HG03159 (cell line): ENCODE measurements around the gene RIMBP2.

ENCODE experiments used
- ATAC-seq: cut with Tn5 transposase; IDR thresholded peaks from one replicate; pipeline ENCODE4 v1.9.1; 2021; ENCODE audit warnings: mild to moderate bottlenecking, moderate library complexity; ENCODE audit not compliant: unreplicated experiment

RIMBP2 gene

GRCh38 chr12:130520784-130521183 lies 195.3 kb downstream of the RIMBP2 start:
- no peak for ATAC-seq

- ATAC-seq = no peak
These were observed 198.5 kb downstream of the RIMBP2 start for GRCh38 chr12:130517588-130517987.

- ATAC-seq = no peak
These were observed 201.9 kb downstream of the RIMBP2 start for GRCh38 chr12:130514149-130514551.

- ATAC-seq = no peak
These were observed 202.5 kb downstream of the RIMBP2 start for GRCh38 chr12:130513556-130513955.

GRCh38 chr12:130511285-130511684 lies 204.8 kb downstream of the RIMBP2 start:
- ATAC-seq = no peak

- no peak for ATAC-seq
These were observed 206.6 kb downstream of the RIMBP2 start for GRCh38 chr12:130509454-130509853.

GRCh38 chr12:130508847-130509246 lies 207.3 kb downstream of the RIMBP2 start:
- no peak for ATAC-seq

GRCh38 chr12:130508318-130508717 lies 207.8 kb downstream of the RIMBP2 start:
- ATAC-seq = no peak

- no peak for ATAC-seq
These were observed 209.3 kb downstream of the RIMBP2 start for GRCh38 chr12:130506844-130507243.

GRCh38 chr12:130504840-130505175 lies 211.3 kb downstream of the RIMBP2 start:
- no peak for ATAC-seq

GRCh38 chr12:130504110-130504839 lies 211.8 kb downstream of the RIMBP2 start:
- ATAC-seq = no peak

- no peak for ATAC-seq
These were observed 214.3 kb downstream of the RIMBP2 start for GRCh38 chr12:130501821-130502220.

- no peak for ATAC-seq
These were observed 215.2 kb downstream of the RIMBP2 start for GRCh38 chr12:130500835-130501330.

- ATAC-seq = no peak
These were observed 216.6 kb downstream of the RIMBP2 start for GRCh38 chr12:130499474-130499873.

GRCh38 chr12:130498589-130499385 lies 217.3 kb downstream of the RIMBP2 start:
- ATAC-seq = no peak

- ATAC-seq = no peak
These were observed 218.1 kb downstream of the RIMBP2 start for GRCh38 chr12:130497991-130498390.

GRCh38 chr12:130497321-130497720 lies 218.8 kb downstream of the RIMBP2 start:
- ATAC-seq = no peak

- ATAC-seq = no peak
These were observed 219.5 kb downstream of the RIMBP2 start for GRCh38 chr12:130496516-130497120.

- ATAC-seq = no peak
These were observed 220.9 kb downstream of the RIMBP2 start for GRCh38 chr12:130495156-130495555.

- ATAC-seq = no peak
These were observed 221.4 kb downstream of the RIMBP2 start for GRCh38 chr12:130494736-130495135.

GRCh38 chr12:130493951-130494350 lies 222.1 kb downstream of the RIMBP2 start:
- no peak for ATAC-seq
